Heart left ventricle (tissue), 13 donors: ENCODE measurements around the gene MMRN1.

ENCODE experiments used
- CTCF ChIP-seq, 12 donors: fragments of 200-600 bp; sonication (generic) in 4 of 12; IDR thresholded peaks; one replicate each; pipeline versions ENCODE4 v1.5.0 to v1.8.0; 2018 to 2022; ENCODE audit warnings: antibody characterized with exemption in 12 of 12, mild to moderate bottlenecking in 5 of 12
- POLR2A ChIP-seq, 2 donors: fragments of 450-650 bp; IDR thresholded peaks; one replicate each; pipeline ENCODE4 v1.6.1; 2017; ENCODE audit warnings: antibody characterized with exemption in 2 of 2, mild to moderate bottlenecking in 2 of 2, moderate library complexity in 2 of 2
- donor health status: ischemic (EF 13 %, LVEDD 7.1; RV severe dilation, severe dysfunction).
- donor health status: DM: no; HTN: yes; CAD: no.
- donor health status: DM: no; HTN: no; CAD: no.
- donor health status: ischemic (EF 25% LVEDD 6.9; RV normal size, moderate dysfunction).
- donor health status: ischemic (EF 25% LVEDD 5.7; RV mildly dilated, moderate dysfunction).
- donor health status: ischemic (EF 35%, LVEDD 5.7; RV mildly dilated, moderate dysfunction).
- donor health status: nonischemic (EF 11% LVEDD 7.7; RV severe dilation, severe dysfunction).
- donor health status: DM: yes; HTN: yes; CAD: no.
- donor health status: PGD.
- donor health status: ischemic (EF 29% LVEDD 5.4; RV normal size, mild dysfunction).
- donor health status: nonischemic (EF 23%, LVEDD 6.1; RV moderate dilation, normal function).

- no peak for TF ChIP-seq POLR2A (IDR thresholded peaks at IDR 0.05)
- no peak for TF ChIP-seq CTCF (IDR thresholded peaks at IDR 0.05)
These were observed 101.2 kb downstream of the MMRN1 start for GRCh38 chr4:89995814-89996213.
